ENCODE measurements around the gene ST8SIA4.

The ST8SIA4 gene

DNA sequence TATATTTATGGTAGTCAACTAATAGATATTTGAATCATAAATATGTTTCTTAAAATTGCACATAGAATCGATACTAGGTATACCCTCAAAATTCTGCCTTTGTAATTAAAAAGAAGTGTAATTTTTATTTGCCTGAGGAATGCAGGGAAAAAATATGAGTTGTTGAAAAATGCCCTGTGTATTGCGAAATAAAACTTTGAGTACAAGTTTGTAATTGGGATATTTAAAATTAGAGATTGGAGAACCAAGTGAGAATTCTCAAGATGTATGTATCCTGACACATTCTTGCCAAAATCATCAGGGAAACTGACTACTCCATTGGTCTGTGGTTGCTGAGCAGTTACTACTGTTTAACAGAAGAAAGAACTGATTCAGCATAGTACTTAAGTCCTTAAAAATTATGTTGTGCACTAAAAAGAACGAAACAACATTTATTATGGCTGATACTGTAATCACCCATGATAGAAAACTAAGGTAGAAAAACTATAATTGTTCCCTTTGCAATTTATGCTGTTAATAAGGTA lies 36.0 kb downstream of the ST8SIA4 start:
- no peak for DNase-seq

GRCh38 chr5:100864931-100865330 lies 38.2 kb downstream of the ST8SIA4 start:
- no peak for DNase-seq

GRCh38 chr5:100863739-100864138 lies 39.3 kb downstream of the ST8SIA4 start:
- no peak for DNase-seq

GRCh38 chr5:100861148-100861547 lies 41.9 kb downstream of the ST8SIA4 start:
- no peak for DNase-seq

DNA sequence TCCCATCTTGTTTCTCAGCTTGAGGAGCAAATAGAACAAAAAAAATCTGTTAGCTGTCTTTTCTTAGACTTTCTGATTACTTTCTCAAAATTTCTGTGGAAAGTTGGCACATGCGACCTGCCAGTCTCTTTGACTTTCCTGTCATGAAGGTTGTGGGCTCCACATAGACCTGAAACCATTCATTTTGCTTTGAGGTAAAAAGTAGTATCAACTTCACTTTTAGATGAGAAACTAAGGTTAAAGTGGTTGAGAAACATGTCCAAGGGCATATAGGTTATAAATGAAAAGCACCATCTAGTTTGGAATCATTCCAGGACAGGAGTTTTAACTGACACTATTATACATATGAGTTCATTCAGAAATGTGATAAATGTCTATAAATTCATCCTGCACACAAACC lies 42.7 kb downstream of the ST8SIA4 start:
- DNase-seq = no peak

GRCh38 chr5:100858987-100859545 lies 44.0 kb downstream of the ST8SIA4 start:
- no peak for DNase-seq

DNA sequence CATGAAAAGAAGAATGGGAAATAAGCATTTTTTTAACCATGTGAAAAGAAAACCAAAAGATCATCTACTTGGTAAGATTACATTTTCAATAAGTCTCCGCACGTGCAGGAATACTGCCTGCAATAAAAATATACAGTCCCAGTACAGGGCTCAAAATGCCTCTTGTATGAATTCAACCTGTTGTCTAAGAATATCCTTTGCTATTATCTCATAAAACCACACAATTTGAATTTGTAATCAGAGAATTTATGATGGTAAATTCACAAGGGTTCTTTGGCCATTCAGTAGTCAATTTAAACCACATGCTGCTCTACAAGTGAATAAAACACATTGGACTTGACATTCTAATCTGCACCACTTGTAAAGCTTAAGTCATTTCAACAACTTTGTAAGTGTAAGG lies 46.6 kb downstream of the ST8SIA4 start:
- DNase-seq = no peak

- no peak for DNase-seq
These were observed 47.1 kb downstream of the ST8SIA4 start for GRCh38 chr5:100855937-100856430.

DNA sequence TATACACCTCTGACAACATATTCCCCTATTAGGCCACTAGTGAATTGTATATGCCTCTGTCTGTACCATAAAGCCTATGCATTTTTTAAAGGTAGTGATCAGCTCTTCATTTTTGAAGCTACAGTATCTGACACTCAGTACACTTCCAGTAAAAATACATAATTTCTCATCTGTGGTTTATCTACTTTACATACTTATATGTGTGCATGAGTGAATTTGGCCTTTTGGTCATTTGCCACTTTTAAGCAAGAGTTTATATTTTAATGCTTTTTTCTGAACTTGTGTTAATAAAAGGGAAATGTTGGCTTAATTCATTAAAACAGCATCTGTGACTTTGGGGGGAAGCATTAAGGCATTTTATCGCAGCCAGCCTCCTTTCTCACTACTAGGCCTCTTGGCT lies 47.8 kb downstream of the ST8SIA4 start:
- DNase-seq = no peak

- no peak for DNase-seq
These were observed 48.5 kb downstream of the ST8SIA4 start for GRCh38 chr5:100854591-100854990.

DNA sequence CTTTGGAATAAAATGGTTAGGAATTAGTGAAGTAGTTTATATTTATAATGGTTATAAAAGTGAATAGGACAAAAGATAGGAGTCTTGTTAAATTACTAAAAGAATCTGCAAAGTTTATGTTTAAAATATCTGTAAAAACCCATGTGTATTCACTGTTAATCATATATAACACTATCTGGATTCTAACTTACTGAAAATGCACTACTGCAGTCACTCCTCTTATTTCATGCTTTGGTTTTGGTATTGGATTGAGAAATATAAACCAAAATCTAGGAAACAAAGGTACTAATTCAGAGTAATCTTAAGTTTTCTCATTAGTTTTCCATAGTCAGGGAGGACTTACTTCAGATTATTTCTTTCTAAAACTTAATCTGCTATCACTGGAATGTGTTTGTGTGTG lies 49.5 kb downstream of the ST8SIA4 start:
- no peak for DNase-seq

- no peak for DNase-seq
These were observed 50.1 kb downstream of the ST8SIA4 start for GRCh38 chr5:100852988-100853449.

DNA sequence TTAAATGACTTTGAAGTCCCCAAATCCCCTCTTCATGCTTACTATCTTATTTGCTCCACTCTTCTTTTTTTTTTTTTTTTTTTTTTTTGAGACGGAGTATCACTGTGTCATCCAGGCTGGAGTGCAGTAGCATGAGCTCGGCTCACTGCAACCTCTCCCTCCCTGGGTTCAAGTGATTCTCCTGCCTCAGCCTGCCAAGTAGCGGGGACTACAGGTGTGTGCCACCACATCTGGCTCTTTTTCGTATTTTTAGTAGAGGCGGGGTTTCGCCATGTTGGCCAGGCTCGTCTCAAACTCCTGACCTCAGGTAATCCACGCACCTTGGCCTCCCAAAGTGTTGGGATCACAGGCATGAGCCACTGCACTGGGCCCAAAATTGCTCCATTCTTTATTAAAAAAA lies 51.0 kb downstream of the ST8SIA4 start:
- DNase-seq = no peak

GRCh38 chr5:100846772-100847171 lies 56.3 kb downstream of the ST8SIA4 start:
- no peak for DNase-seq

- no peak for DNase-seq
These were observed 61.0 kb downstream of the ST8SIA4 start for GRCh38 chr5:100842080-100842479.

GRCh38 chr5:100841358-100842076 lies 61.6 kb downstream of the ST8SIA4 start:
- DNase-seq = no peak

DNA sequence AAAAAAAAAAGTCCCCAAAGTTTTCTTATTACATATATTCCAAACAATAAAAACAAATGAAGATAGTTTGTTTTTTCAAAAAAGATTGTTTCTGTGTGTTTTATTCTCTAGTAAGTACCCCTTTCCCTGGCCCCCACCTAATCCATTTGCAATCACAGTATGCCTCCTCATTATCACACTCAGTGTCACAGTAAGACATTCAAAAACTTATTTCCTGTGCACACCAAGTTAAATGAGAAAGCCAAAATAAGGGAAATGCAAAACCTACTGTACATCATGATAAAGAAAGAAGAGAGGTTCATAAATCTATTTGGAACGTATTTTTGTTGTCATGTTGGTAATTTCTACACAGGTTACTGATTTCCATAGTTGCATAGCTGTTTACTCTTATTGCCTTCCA lies 62.3 kb downstream of the ST8SIA4 start:
- DNase-seq = no peak

DNA sequence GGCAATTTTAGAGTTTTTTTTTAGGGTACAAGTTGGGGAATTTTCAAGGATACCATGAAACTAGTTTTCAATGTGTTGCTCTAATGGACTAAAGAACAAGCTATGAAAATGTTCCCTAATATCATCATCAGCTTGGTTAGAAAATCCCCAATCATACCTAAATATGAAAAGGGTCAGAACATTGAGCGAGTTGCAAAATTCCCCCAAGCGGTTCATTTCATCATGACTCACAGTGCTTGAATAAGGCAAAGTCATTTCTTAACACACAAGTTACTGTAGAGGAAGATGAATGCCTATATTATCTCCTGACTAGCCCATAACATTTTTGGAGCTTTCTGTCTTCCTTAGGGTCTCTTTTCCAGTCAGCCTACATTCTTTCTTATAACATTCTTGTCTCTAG lies 62.7 kb downstream of the ST8SIA4 start:
- DNase-seq = peak in 1 of 2 donors; percentile 22

- DNase-seq = no peak
These were observed 65.0 kb downstream of the ST8SIA4 start for GRCh38 chr5:100838048-100838473.

DNA sequence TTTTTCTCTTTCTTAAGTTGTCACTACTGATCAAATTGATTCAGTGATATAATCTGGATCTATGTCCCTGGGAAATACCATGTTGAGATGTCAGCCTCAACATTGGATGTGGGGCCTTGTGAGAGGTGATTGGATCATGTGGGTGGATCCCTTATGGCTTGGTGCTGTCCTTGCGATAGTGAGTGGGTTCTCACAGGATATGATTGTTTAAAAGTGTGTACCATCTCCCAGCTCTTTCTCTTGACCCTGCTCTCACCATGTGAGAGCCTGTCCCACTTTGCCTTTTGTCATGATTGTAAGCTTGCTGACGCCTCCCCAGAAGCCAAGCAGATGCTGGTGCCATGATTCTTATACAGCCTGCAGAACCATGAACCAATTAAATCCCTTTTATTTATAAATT lies 68.6 kb downstream of the ST8SIA4 start:
- no peak for DNase-seq

- DNase-seq = no peak
These were observed 70.5 kb downstream of the ST8SIA4 start for GRCh38 chr5:100832252-100833230.

DNA sequence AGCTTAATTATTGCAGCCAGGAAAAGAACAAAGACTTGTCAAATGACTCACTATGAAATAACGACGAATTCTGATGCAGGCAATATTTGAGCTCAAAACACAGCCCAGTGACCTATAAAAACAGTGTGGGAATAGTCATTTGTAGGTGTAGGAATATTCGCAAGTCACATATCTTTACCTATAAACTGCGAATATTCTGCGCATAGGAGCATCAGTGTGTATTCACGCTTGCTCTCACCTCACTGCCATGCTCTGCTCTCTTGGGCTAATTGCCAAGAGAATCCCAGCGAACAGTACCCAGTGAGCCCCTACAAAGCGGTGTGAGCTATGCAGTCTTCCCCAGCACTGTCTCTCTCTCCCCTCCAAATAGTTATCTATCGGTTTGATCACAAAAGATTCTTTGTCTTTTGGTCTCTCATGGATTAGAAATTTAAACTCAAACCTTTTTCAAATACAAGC lies 74.2 kb downstream of the ST8SIA4 start:
- no peak for DNase-seq
